Measurements from ENCODE around the gene SESN3.
"Not testable (repeated sequence)": the region's sequence is repeated elsewhere in the genome, so short reads cannot be mapped to it uniquely, and the experiment has no call there.

GRCh38 chr11:95136747-95137146, 94.3 kb downstream of the SESN3 start:
- TF ChIP-seq CTCF (tag by site-specific recombination; IDR thresholded peaks at IDR 0.05); REST (tag by site-specific recombination; IDR thresholded peaks at IDR 0.05); ZNF335 (tag by site-specific recombination; conservative IDR thresholded peaks at IDR 0.05); SETDB1 (IDR thresholded peaks at IDR 0.05; ENCODE audit: insufficient read length, low read length); ZNF692 (tag by site-specific recombination; IDR thresholded peaks at IDR 0.05): not testable (repeated sequence)

Measured in HEK293 (cell line).